ENCODE measurements around the gene SERPINB3.
"Not testable (repeated sequence)": the region's sequence is repeated elsewhere in the genome, so short reads cannot be mapped to it uniquely, and the experiment has no call there.

SERPINB3 gene

GRCh38 chr18:63644694-63645093 is 17.0 kb downstream of the SERPINB3 start:
- not testable (repeated sequence) for DNase-seq

GRCh38 chr18:63644142-63644541 is 17.6 kb downstream of the SERPINB3 start, which contains the start of gene SERPINB4:
SERPINB4 (minus strand) TSS chr18:63644256; CDS start chr18:63643577, 679 bp downstream.
- DNase-seq = not testable (repeated sequence)

- not testable (repeated sequence) for DNase-seq
Measured at GRCh38 chr18:63642668-63643356, 18.9 kb downstream of the SERPINB3 start.

- DNase-seq = not testable (repeated sequence)
Measured at GRCh38 chr18:63641157-63641680, 20.5 kb downstream of the SERPINB3 start.

- no peak for DNase-seq
Measured at GRCh38 chr18:63637703-63638102, 24.0 kb downstream of the SERPINB3 start.

- DNase-seq = no peak
Measured at GRCh38 chr18:63627819-63628218, 33.9 kb downstream of the SERPINB3 start.

GRCh38 chr18:63626431-63626830 is 35.3 kb downstream of the SERPINB3 start:
- no peak for DNase-seq

GRCh38 chr18:63624863-63625262 is 36.8 kb downstream of the SERPINB3 start:
- DNase-seq = no peak

- peak; percentile 87 to 95 for DNase-seq
Measured at GRCh38 chr18:63619661-63620060, 42.0 kb downstream of the SERPINB3 start.

- DNase-seq = no peak
Measured at GRCh38 chr18:63617915-63618234, 43.8 kb downstream of the SERPINB3 start.

GRCh38 chr18:63617049-63617914 is 44.4 kb downstream of the SERPINB3 start:
- peak in 1 of 2 experiments; percentile 93 for DNase-seq

- DNase-seq = no peak
Measured at GRCh38 chr18:63613420-63613819, 48.3 kb downstream of the SERPINB3 start.

GRCh38 chr18:63606526-63606925 is 55.2 kb downstream of the SERPINB3 start:
- no peak for DNase-seq

Data from NCI-H524 (cell line).